ENCODE results near the gene MAST2.
"Not testable (repeated sequence)": the region's sequence is repeated elsewhere in the genome, so short reads cannot be mapped to it uniquely, and the experiment has no call there.

MAST2 gene

GRCh38 chr1:45862008-45862407 lies 58.6 kb downstream of the MAST2 start:
- H3K27me3 ChIP-seq (ENCODE audit: low read depth, low read length): no peaks in the 10 kb centered on the region
- no peaks in the 10 kb centered on the region for H3K9me3 ChIP-seq (ENCODE audit: control insufficient read depth in 1 of 2, low read length in 2 of 2)
- no peak overlapping the region for H3K4me3 ChIP-seq (ENCODE audit: low read depth in 1 of 2, low read length in 2 of 2)
- H3K36me3 ChIP-seq (ENCODE audit: control insufficient read depth in 1 of 2, insufficient read depth in 2 of 2, low read length in 2 of 2): no peaks in the 10 kb centered on the region
- H3K4me1 ChIP-seq (ENCODE audit: control insufficient read depth in 1 of 2, insufficient read depth in 2 of 2, low read length in 2 of 2): peaks cover 0 to 10% of the 10 kb centered on the region in 2 donors
- no peak overlapping the region for H3K27ac ChIP-seq (ENCODE audit: low read length)

GRCh38 chr1:45863218-45863617 lies 59.8 kb downstream of the MAST2 start:
- Histone ChIP-seq H3K36me3 (ENCODE audit: control insufficient read depth in 1 of 2, insufficient read depth in 2 of 2, low read length in 2 of 2) (no peaks in the 10 kb centered on the region), H3K9me3 (ENCODE audit: control insufficient read depth in 1 of 2, low read length in 2 of 2) (no peaks in the 10 kb centered on the region), H3K27ac (ENCODE audit: low read length) (no peak overlapping the region), H3K27me3 (ENCODE audit: low read depth, low read length) (no peaks in the 10 kb centered on the region), H3K4me1 (ENCODE audit: control insufficient read depth in 1 of 2, insufficient read depth in 2 of 2, low read length in 2 of 2) (peaks cover 0 to 10% of the 10 kb centered on the region in 2 donors), H3K4me3 (ENCODE audit: low read depth in 1 of 2, low read length in 2 of 2) (no peak overlapping the region)

- H3K36me3 ChIP-seq (ENCODE audit: control insufficient read depth in 1 of 2, insufficient read depth in 2 of 2, low read length in 2 of 2): no peaks in the 10 kb centered on the region
- H3K4me1 ChIP-seq (ENCODE audit: control insufficient read depth in 1 of 2, insufficient read depth in 2 of 2, low read length in 2 of 2): peaks cover 0 to 10% of the 10 kb centered on the region in 2 donors
- no peaks in the 10 kb centered on the region for H3K27me3 ChIP-seq (ENCODE audit: low read depth, low read length)
- no peak overlapping the region for H3K27ac ChIP-seq (ENCODE audit: low read length)
- H3K4me3 ChIP-seq (ENCODE audit: low read depth in 1 of 2, low read length in 2 of 2): peak overlapping the region; percentile 52 to 56
- no peaks in the 10 kb centered on the region for H3K9me3 ChIP-seq (ENCODE audit: control insufficient read depth in 1 of 2, low read length in 2 of 2)
These were observed 61.0 kb downstream of the MAST2 start for GRCh38 chr1:45864167-45865106.

- Histone ChIP-seq H3K27ac (ENCODE audit: low read length) (no peak overlapping the region), H3K9me3 (ENCODE audit: control insufficient read depth in 1 of 2, low read length in 2 of 2) (no peaks in the 10 kb centered on the region), H3K4me3 (ENCODE audit: low read depth in 1 of 2, low read length in 2 of 2) (no peak overlapping the region), H3K4me1 (ENCODE audit: control insufficient read depth in 1 of 2, insufficient read depth in 2 of 2, low read length in 2 of 2) (peaks cover 0 to 10% of the 10 kb centered on the region in 2 donors), H3K27me3 (ENCODE audit: low read depth, low read length) (no peaks in the 10 kb centered on the region), H3K36me3 (ENCODE audit: control insufficient read depth in 1 of 2, insufficient read depth in 2 of 2, low read length in 2 of 2) (no peaks in the 10 kb centered on the region)
These were observed 64.4 kb downstream of the MAST2 start for GRCh38 chr1:45867697-45868348.

GRCh38 chr1:45868861-45869260 lies 65.4 kb downstream of the MAST2 start:
- Histone ChIP-seq H3K4me1 (ENCODE audit: control insufficient read depth in 1 of 2, insufficient read depth in 2 of 2, low read length in 2 of 2) (peaks cover 0 to 5% of the 10 kb centered on the region in 2 donors), H3K9me3 (ENCODE audit: control insufficient read depth in 1 of 2, low read length in 2 of 2) (no peaks in the 10 kb centered on the region), H3K36me3 (ENCODE audit: control insufficient read depth in 1 of 2, insufficient read depth in 2 of 2, low read length in 2 of 2) (no peaks in the 10 kb centered on the region), H3K27me3 (ENCODE audit: low read depth, low read length) (no peaks in the 10 kb centered on the region), H3K27ac (ENCODE audit: low read length) (no peak overlapping the region), H3K4me3 (ENCODE audit: low read depth in 1 of 2, low read length in 2 of 2) (no peak overlapping the region)

- H3K4me1 ChIP-seq (ENCODE audit: control insufficient read depth in 1 of 2, insufficient read depth in 2 of 2, low read length in 2 of 2): no peaks in the 10 kb centered on the region
- H3K4me3 ChIP-seq (ENCODE audit: low read depth in 1 of 2, low read length in 2 of 2): no peak overlapping the region
- no peak overlapping the region for H3K27ac ChIP-seq (ENCODE audit: low read length)
- H3K9me3 ChIP-seq (ENCODE audit: control insufficient read depth in 1 of 2, low read length in 2 of 2): no peaks in the 10 kb centered on the region
- H3K36me3 ChIP-seq (ENCODE audit: control insufficient read depth in 1 of 2, insufficient read depth in 2 of 2, low read length in 2 of 2): no peaks in the 10 kb centered on the region
- H3K27me3 ChIP-seq (ENCODE audit: low read depth, low read length): no peaks in the 10 kb centered on the region
These were observed 67.1 kb downstream of the MAST2 start for GRCh38 chr1:45870500-45870899.

GRCh38 chr1:45872173-45872801 lies 68.9 kb downstream of the MAST2 start:
- not testable (repeated sequence) for H3K9me3 ChIP-seq (ENCODE audit: control insufficient read depth in 1 of 2, low read length in 2 of 2); H3K4me3 ChIP-seq (ENCODE audit: low read depth in 1 of 2, low read length in 2 of 2); H3K36me3 ChIP-seq (ENCODE audit: control insufficient read depth in 1 of 2, insufficient read depth in 2 of 2, low read length in 2 of 2); H3K27me3 ChIP-seq (ENCODE audit: low read depth, low read length); H3K27ac ChIP-seq (ENCODE audit: low read length); H3K4me1 ChIP-seq (ENCODE audit: control insufficient read depth in 1 of 2, insufficient read depth in 2 of 2, low read length in 2 of 2)

GRCh38 chr1:45876000-45876617 lies 72.7 kb downstream of the MAST2 start:
- H3K4me1 ChIP-seq (ENCODE audit: control insufficient read depth in 1 of 2, insufficient read depth in 2 of 2, low read length in 2 of 2): no peaks in the 10 kb centered on the region

GRCh38 chr1:45877264-45877663 lies 73.9 kb downstream of the MAST2 start:
- Histone ChIP-seq H3K4me1 (ENCODE audit: control insufficient read depth in 1 of 2, insufficient read depth in 2 of 2, low read length in 2 of 2) (no peaks in the 10 kb centered on the region), H3K27me3 (ENCODE audit: low read depth, low read length) (no peaks in the 10 kb centered on the region), H3K27ac (ENCODE audit: low read length) (no peak overlapping the region), H3K4me3 (ENCODE audit: low read depth in 1 of 2, low read length in 2 of 2) (no peak overlapping the region), H3K9me3 (ENCODE audit: control insufficient read depth in 1 of 2, low read length in 2 of 2) (no peaks in the 10 kb centered on the region), H3K36me3 (ENCODE audit: control insufficient read depth in 1 of 2, insufficient read depth in 2 of 2, low read length in 2 of 2) (no peaks in the 10 kb centered on the region)

More at GRCh38 chr1:45876000-45876617, 72.7 kb downstream of the MAST2 start:
- Histone ChIP-seq H3K27me3 (ENCODE audit: low read depth, low read length) (no peaks in the 10 kb centered on the region), H3K9me3 (ENCODE audit: control insufficient read depth in 1 of 2, low read length in 2 of 2) (no peaks in the 10 kb centered on the region), H3K27ac (ENCODE audit: low read length) (no peak overlapping the region), H3K36me3 (ENCODE audit: control insufficient read depth in 1 of 2, insufficient read depth in 2 of 2, low read length in 2 of 2) (no peaks in the 10 kb centered on the region), H3K4me3 (ENCODE audit: low read depth in 1 of 2, low read length in 2 of 2) (no peak overlapping the region)

- Histone ChIP-seq H3K27ac (ENCODE audit: low read length) (no peak overlapping the region), H3K9me3 (ENCODE audit: control insufficient read depth in 1 of 2, low read length in 2 of 2) (no peaks in the 10 kb centered on the region), H3K36me3 (ENCODE audit: control insufficient read depth in 1 of 2, insufficient read depth in 2 of 2, low read length in 2 of 2) (no peaks in the 10 kb centered on the region), H3K4me3 (ENCODE audit: low read depth in 1 of 2, low read length in 2 of 2) (no peak overlapping the region), H3K4me1 (ENCODE audit: control insufficient read depth in 1 of 2, insufficient read depth in 2 of 2, low read length in 2 of 2) (no peaks in the 10 kb centered on the region), H3K27me3 (ENCODE audit: low read depth, low read length) (no peaks in the 10 kb centered on the region)
These were observed 76.6 kb downstream of the MAST2 start for GRCh38 chr1:45879885-45880598.

Measured in muscle layer of duodenum (tissue), 2 donors.